ENCODE results near the gene CDS2. TPM values are rescaled to one million over a fixed set of nuclear protein-coding genes. Genes with fewer than 3 reads are reported as not detected.
A peak's percentile ranks its signal among the peaks of the same experiment; 100 is the strongest.

The CDS2 gene
- total and polyA plus RNA-seq, 2 of the 13 experiments (the other 11 are each of a cell fraction or from before 2014, with no cell fraction given), result 81.3 to 153 TPM

DNA sequence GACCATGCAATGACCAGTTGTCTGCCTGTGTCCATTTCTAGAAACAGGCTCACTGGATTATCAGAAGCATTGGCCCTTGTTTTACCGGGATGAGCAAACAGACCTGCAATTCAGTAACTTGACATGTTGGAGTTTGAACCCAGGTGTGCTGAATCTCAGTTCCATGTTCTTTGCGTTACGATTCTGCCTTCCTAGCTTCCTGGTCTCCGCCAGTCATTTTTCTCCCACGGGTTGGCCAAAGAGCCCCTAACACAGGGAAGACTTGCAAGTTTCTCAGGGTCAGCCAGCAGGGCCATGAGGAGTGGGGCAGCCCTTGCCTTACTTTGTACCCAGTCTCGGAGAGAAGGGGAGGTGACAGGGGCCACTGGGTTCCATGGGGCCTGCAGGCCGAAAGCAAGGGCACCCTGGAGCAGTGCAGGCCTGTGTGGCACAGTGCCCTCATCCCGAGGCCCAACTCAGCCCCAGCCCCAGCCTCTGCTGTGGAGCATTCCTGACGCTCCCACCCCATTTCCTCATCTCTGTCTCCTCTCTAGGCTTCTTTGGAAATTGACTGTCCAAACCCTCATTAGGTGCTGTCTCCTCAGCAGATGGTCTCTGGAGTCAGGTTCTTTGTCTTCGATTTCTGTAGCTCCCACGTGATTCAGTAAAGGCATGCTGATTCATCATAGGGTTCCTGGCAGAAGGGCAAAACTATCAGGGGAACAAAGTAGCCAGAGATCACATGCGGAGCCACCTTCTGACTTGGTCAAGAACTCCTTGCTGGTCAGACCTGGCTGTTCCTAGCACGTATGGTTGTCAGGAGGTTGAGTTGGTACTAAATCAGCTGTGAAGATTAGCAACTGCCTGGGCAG, 23.6 kb downstream of the CDS2 start (continued):
- peak; percentile 92; the same call in 1 of the 2 replicates for TF ChIP-seq ZNF296 (CRISPR knock-in tag; conservative IDR thresholded peaks at IDR 0.05)
- no peak for TF ChIP-seq ZFP62 (CRISPR knock-in tag; IDR thresholded peaks at IDR 0.05)
- peak; percentile 48; the same call in 1 of the 2 replicates for TF ChIP-seq SP5 (CRISPR knock-in tag; IDR thresholded peaks at IDR 0.05; ENCODE audit: borderline replicate concordance, low read depth)
- TF ChIP-seq FOXK2 (IDR thresholded peaks at IDR 0.05), result 0 out of 2 replicates have a peak, but pooled peaks have one; percentile 58
- TF ChIP-seq, protein P1, sequence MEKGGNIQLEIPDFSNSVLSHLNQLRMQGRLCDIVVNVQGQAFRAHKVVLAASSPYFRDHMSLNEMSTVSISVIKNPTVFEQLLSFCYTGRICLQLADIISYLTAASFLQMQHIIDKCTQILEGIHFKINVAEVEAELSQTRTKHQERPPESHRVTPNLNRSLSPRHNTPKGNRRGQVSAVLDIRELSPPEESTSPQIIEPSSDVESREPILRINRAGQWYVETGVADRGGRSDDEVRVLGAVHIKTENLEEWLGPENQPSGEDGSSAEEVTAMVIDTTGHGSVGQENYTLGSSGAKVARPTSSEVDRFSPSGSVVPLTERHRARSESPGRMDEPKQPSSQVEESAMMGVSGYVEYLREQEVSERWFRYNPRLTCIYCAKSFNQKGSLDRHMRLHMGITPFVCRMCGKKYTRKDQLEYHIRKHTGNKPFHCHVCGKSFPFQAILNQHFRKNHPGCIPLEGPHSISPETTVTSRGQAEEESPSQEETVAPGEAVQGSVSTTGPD (CRISPR knock-in tag; IDR thresholded peaks at IDR 0.05), result no peak; the same call in 1 of the 2 replicates
- no peak for TF ChIP-seq EEA1 (CRISPR knock-in tag; IDR thresholded peaks at IDR 0.05; ENCODE audit: borderline replicate concordance)
- TF ChIP-seq PRDM15 (CRISPR knock-in tag; IDR thresholded peaks at IDR 0.05), result no peak
- peak; percentile 86 for TF ChIP-seq ZBTB43 (CRISPR knock-in tag; conservative IDR thresholded peaks at IDR 0.05)
- 0 out of 2 replicates have a peak, but pooled peaks have one; percentile 16 for TF ChIP-seq NFATC3 (CRISPR knock-in tag; IDR thresholded peaks at IDR 0.05)
- TF ChIP-seq ZBTB3 (CRISPR knock-in tag; IDR thresholded peaks at IDR 0.05; ENCODE audit: borderline replicate concordance, low read depth), result no peak
- TF ChIP-seq CBX1 (IDR thresholded peaks at IDR 0.05; ENCODE audit: low read depth), result peak; percentile 6
- TF ChIP-seq ZBTB7A (CRISPR knock-in tag; IDR thresholded peaks at IDR 0.05), result peak; percentile 32
- peak; percentile 99; the same call in 1 of the 2 replicates for TF ChIP-seq ZNF839 (CRISPR knock-in tag; IDR thresholded peaks at IDR 0.05; ENCODE audit: borderline replicate concordance)
- no peak for TF ChIP-seq PTBP1 (IDR thresholded peaks at IDR 0.05; ENCODE audit: low read depth, low read length, poor library complexity, severe bottlenecking)
- TF ChIP-seq AGO2 (optimal IDR thresholded peaks at IDR 0.05; ENCODE audit: low read depth, low read length), result peak; percentile 62
- TF ChIP-seq KLF13 (CRISPR knock-in tag; IDR thresholded peaks at IDR 0.05), result no peak
- TF ChIP-seq ZNF501 (CRISPR knock-in tag; IDR thresholded peaks at IDR 0.05), result peak; percentile 94
- TF ChIP-seq KDM5B (CRISPR knock-in tag; IDR thresholded peaks at IDR 0.05; ENCODE audit: borderline replicate concordance), result peak; percentile 90; the same call in 1 of the 2 replicates
- peak; percentile 56; the same call in 1 of the 2 replicates for TF ChIP-seq ZNF335 (CRISPR knock-in tag; IDR thresholded peaks at IDR 0.05)
- no peak; the same call in 1 of the 2 replicates for TF ChIP-seq TGIF2 (CRISPR knock-in tag; IDR thresholded peaks at IDR 0.05)
- no peak; the same call in 1 of the 2 replicates for TF ChIP-seq REL (CRISPR knock-in tag; conservative IDR thresholded peaks at IDR 0.05)
- TF ChIP-seq ATAD3A (CRISPR knock-in tag; IDR thresholded peaks at IDR 0.05), result no peak
- no peak for TF ChIP-seq RORA (CRISPR knock-in tag; IDR thresholded peaks at IDR 0.05)
- TF ChIP-seq ZNF720 (CRISPR knock-in tag; IDR thresholded peaks at IDR 0.05), result no peak

All from HepG2 (cell line).